Sigmoid colon (tissue), 7 donors: ENCODE measurements around the gene AGBL5. TPM values are rescaled to one million over a fixed set of nuclear protein-coding genes. Genes with fewer than 3 reads are reported as not detected.

ENCODE experiments used
- DNase-seq: peaks from one replicate; pipeline ENCODE4 v3.0.0-alpha.2; 2019
- H3K27ac ChIP-seq, 4 donors: fragments of 200-600 bp; sonication (generic); one replicate each; pipeline ENCODE4 v1.5.1; 2016 to 2019; ENCODE audit warnings: mild to moderate bottlenecking in 1 of 4
- H3K27me3 ChIP-seq, 3 donors: fragments of 200-600 bp; sonication (generic); one replicate each; pipeline ENCODE4 v1.5.1; 2019; ENCODE audit warnings: mild to moderate bottlenecking in 1 of 3
- H3K36me3 ChIP-seq, 4 donors: fragments of 200-600 bp; sonication (generic); one replicate each; pipeline ENCODE4 v1.5.1; 2016 to 2019
- H3K4me1 ChIP-seq, 4 donors: fragments of 200-600 bp; sonication (generic); one replicate each; pipeline ENCODE4 v1.5.1; 2017 to 2019
- H3K4me3 ChIP-seq, 4 donors: fragments of 200-600 bp; sonication (generic); one replicate each; pipeline ENCODE4 v1.5.1; 2017 to 2019; ENCODE audit warnings: mild to moderate bottlenecking in 2 of 4, moderate library complexity in 1 of 4
- H3K9me3 ChIP-seq, 4 donors: fragments of 200-600 bp in 3 of 4; sonication (generic) in 3 of 4; one replicate each; pipeline versions ENCODE4 v1.5.1 to v1.6.1; 2013 to 2019
- CTCF ChIP-seq, 4 experiments: fragments of 450-650 bp in 3 of 4; fragments of 200-600 bp in 1 of 4; IDR thresholded peaks; one replicate each; pipeline ENCODE4 v1.5.1; 2016 to 2019; ENCODE audit warnings: antibody characterized with exemption in 4 of 4, mild to moderate bottlenecking in 3 of 4, moderate library complexity in 2 of 4
- EP300 ChIP-seq, 4 donors: sonication (generic); formaldehyde crosslinking; IDR thresholded peaks; one replicate each; pipeline ENCODE4 v1.6.1; 2017; ENCODE audit warnings: antibody characterized with exemption in 4 of 4
- POLR2A ChIP-seq, 2 donors: fragments of 450-650 bp; IDR thresholded peaks; one replicate each; pipeline ENCODE4 v1.6.1; 2016; ENCODE audit warnings: antibody characterized with exemption in 2 of 2, mild to moderate bottlenecking in 2 of 2, moderate library complexity in 2 of 2
- POLR2AphosphoS5 ChIP-seq, 4 donors: sonication (generic); formaldehyde crosslinking; IDR thresholded peaks; one replicate each; pipeline ENCODE4 v1.6.1; 2017; ENCODE audit warnings: antibody characterized with exemption in 4 of 4
- WGBS, 2 donors: extraction: QIAGEN DNeasy Blood & Tissue Kit; methylation state at CpG; one replicate each; pipeline ENCODE4 v1.1.7; 2013; 5-methylcytosine and 5-hydroxymethylcytosine counted together
- intact Hi-C: fragments of 100-400 bp; cut with DNase I; formaldehyde crosslinking; loops from one replicate; pipeline ENCODE4 v1.15.1; 2023
- polyA plus RNA-seq, 3 donors: library from polyadenylated mRNA; stranded (reverse); fragments of 200-250 nt; gene quantifications; one replicate each; pipeline ENCODE4 v1.2.3, GENCODE V29; 2013
- total RNA-seq, 4 donors: library from RNA; depleted of rRNA; stranded (reverse); fragments of >200 nt; gene quantifications; one replicate each; pipeline ENCODE4 v1.1.0, GENCODE V29; 2016
- donor health status: healthy with polysubstance abuse.
- donor health status: Bipolar disorder and iron deficiency.
- donor health status: healthy.

AGBL5 gene
- total and polyA plus RNA-seq, 7 donors: 12.4 to 23.3 (median 16.8) TPM

DNA sequence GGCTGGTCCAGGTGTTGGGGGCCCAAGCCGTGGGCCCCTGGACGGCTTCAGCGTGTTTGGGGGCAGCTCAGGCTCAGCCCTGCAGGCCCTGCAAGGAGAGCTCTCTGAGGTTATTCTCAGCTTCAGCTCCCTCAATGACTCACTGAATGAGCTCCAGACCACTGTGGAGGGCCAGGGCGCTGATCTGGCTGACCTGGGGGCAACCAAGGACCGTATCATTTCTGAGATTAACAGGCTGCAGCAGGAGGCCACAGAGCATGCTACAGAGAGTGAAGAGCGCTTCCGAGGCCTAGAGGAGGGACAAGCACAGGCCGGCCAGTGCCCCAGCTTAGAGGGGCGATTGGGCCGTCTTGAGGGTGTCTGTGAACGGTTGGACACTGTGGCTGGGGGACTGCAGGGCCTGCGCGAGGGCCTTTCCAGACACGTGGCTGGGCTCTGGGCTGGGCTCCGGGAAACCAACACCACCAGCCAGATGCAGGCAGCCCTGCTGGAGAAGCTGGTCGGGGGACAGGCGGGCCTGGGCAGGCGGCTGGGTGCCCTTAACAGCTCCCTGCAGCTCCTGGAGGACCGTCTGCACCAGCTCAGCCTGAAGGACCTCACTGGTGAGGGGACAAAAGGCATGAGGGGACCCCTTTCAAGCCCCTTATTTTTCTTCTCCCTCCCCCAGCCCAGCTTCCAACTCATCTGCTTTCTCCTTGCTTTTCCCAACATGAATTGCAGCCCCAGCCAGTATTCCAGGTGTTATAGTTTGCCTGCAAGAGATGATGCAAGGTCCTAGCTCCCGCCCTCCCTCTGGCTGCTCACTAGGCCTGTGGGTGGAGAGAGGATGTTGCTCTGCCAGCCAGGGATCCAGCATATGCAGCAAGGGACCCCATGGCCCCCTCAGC is 32.2 kb downstream of the AGBL5 start:
- Histone ChIP-seq H3K36me3 (peaks cover 9 to 28% (median 15%) of the 10 kb centered on the region in 4 donors), H3K27me3 (no peaks in the 10 kb centered on the region), H3K4me3 (peak overlapping the region in 1 of 4 donors; percentile 91), H3K27ac (peak overlapping the region in 3 of 4 donors; percentile 94 to 98 (median 97)), H3K4me1 (peaks cover 0 to 84% (median 70%) of the 10 kb centered on the region in 4 donors), H3K9me3 (no peaks in the 10 kb centered on the region)
- no peak for DNase-seq
- 91% methylated on average over 20 of the region's 20 CpGs for WGBS, 2 donors
- peak in 1 of 4 donors; percentile 17 for TF ChIP-seq POLR2AphosphoS5 (IDR thresholded peaks at IDR 0.05)
- no peak for TF ChIP-seq EP300 (IDR thresholded peaks at IDR 0.05)
- no peak for TF ChIP-seq CTCF (IDR thresholded peaks at IDR 0.05)
- no peak for TF ChIP-seq POLR2A (IDR thresholded peaks at IDR 0.05)
- intact Hi-C loops: loop anchor here (2.0 kb wide), 1 partner anchor 113 kb away; the partner anchor contains the start of gene MAPRE3

- peak in 1 of 4 donors; percentile 15 for TF ChIP-seq POLR2AphosphoS5 (IDR thresholded peaks at IDR 0.05)
- no peak for TF ChIP-seq POLR2A (IDR thresholded peaks at IDR 0.05)
- TF ChIP-seq EP300 (IDR thresholded peaks at IDR 0.05): no peak
- TF ChIP-seq CTCF (IDR thresholded peaks at IDR 0.05): no peak
- Histone ChIP-seq H3K9me3 (no peaks in the 10 kb centered on the region), H3K27ac (peak overlapping the region; percentile 88 to 98 (median 96)), H3K36me3 (peaks cover 9 to 28% (median 15%) of the 10 kb centered on the region in 4 donors), H3K27me3 (no peaks in the 10 kb centered on the region), H3K4me1 (peaks cover 0 to 78% (median 70%) of the 10 kb centered on the region in 4 donors), H3K4me3 (peak overlapping the region in 1 of 4 donors; percentile 63)
- no peak for DNase-seq
- 86 to 87% methylated on average over 6 of the region's 6 CpGs for WGBS, 2 donors
- intact Hi-C loops: loop anchor here (2.0 to 5.0 kb wide), 3 partner anchors 52 to 128 kb away; partner anchors contain the start of genes ATRAID, MAPRE3, SLC5A6 and TMEM214
Measured at GRCh38 chr2:27084297-27085061, 33.0 kb downstream of the AGBL5 start.

- WGBS, 2 donors: 46 to 66% methylated on average over 10 of the region's 10 CpGs
- peak overlapping the region; percentile 32 to 63 (median 55) for H3K4me3 ChIP-seq
- H3K4me1 ChIP-seq: peaks cover 0 to 71% (median 66%) of the 10 kb centered on the region in 4 donors
- H3K9me3 ChIP-seq: no peaks in the 10 kb centered on the region
- H3K27me3 ChIP-seq: no peaks in the 10 kb centered on the region
- no peak for DNase-seq
- intact Hi-C loops: loop anchor here (2.0 to 5.0 kb wide), 3 partner anchors 53 to 127 kb away; partner anchors contain the start of genes ATRAID, MAPRE3, SLC5A6 and TMEM214
- H3K36me3 ChIP-seq: peaks cover 9 to 28% (median 15%) of the 10 kb centered on the region in 4 donors
- TF ChIP-seq CTCF (IDR thresholded peaks at IDR 0.05) (peak in 1 of 4 experiments; percentile 36), POLR2AphosphoS5 (IDR thresholded peaks at IDR 0.05) (no peak)
- H3K27ac ChIP-seq: peak overlapping the region; percentile 88 to 98 (median 96)
Measured at GRCh38 chr2:27085062-27085672, 33.7 kb downstream of the AGBL5 start.

DNA sequence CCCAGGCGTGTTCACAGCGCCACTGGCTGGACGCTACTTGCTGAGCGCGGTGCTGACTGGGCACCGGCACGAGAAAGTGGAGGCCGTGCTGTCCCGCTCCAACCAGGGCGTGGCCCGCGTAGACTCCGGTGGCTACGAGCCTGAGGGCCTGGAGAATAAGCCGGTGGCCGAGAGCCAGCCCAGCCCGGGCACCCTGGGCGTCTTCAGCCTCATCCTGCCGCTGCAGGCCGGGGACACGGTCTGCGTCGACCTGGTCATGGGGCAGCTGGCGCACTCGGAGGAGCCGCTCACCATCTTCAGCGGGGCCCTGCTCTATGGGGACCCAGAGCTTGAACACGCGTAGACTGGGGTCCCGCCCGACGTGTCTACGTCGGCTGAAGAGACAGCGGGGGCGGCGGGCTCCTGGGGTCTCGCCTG is 34.2 kb downstream of the AGBL5 start:
- Histone ChIP-seq H3K36me3 (peaks cover 9 to 24% (median 15%) of the 10 kb centered on the region in 4 donors), H3K27me3 (no peaks in the 10 kb centered on the region), H3K4me1 (peaks cover 0 to 66% (median 61%) of the 10 kb centered on the region in 4 donors), H3K9me3 (no peaks in the 10 kb centered on the region), H3K4me3 (peak overlapping the region; percentile 32 to 63 (median 55)), H3K27ac (peak overlapping the region; percentile 88 to 98 (median 96))
- TF ChIP-seq POLR2A (IDR thresholded peaks at IDR 0.05) (peak in 1 of 2 donors; percentile 7), EP300 (IDR thresholded peaks at IDR 0.05) (no peak), POLR2AphosphoS5 (IDR thresholded peaks at IDR 0.05) (peak; percentile 40 to 81 (median 68)), CTCF (IDR thresholded peaks at IDR 0.05) (peak in 2 of 4 experiments; percentile 13 to 32)
- DNase-seq: peak; percentile 94
- WGBS, 2 donors: 1 to 2% methylated on average over 38 of the region's 38 CpGs
- intact Hi-C loops: loop anchor here (1.0 to 5.0 kb wide), 4 partner anchors 35 to 127 kb away; partner anchors contain the start of genes ATRAID, MAPRE3, SLC5A6 and TMEM214
